KMS-11 (cell line): Measurements from ENCODE around the gene CCL15.

ENCODE experiments used
- H2AFZ ChIP-seq: fragments of 200-600 bp; sonication (generic); 2 replicates; pipeline ENCODE4 v1.6.1; 2016; ENCODE audit warnings: antibody characterized with exemption, mixed run types, low read depth
- H3K27ac ChIP-seq: fragments of 200-600 bp; sonication (generic); 2 replicates; pipeline ENCODE4 v1.6.1; 2016; ENCODE audit warnings: mild to moderate bottlenecking, mixed run types
- H3K27me3 ChIP-seq: fragments of 200-600 bp; sonication (generic); 2 replicates; pipeline ENCODE4 v1.6.1; 2017; ENCODE audit warnings: mild to moderate bottlenecking, low read depth, mixed run types, moderate library complexity; ENCODE audit not compliant: insufficient read depth
- H3K36me3 ChIP-seq: fragments of 200-600 bp; sonication (generic); 2 replicates; pipeline ENCODE4 v1.6.1; 2017; ENCODE audit warnings: mild to moderate bottlenecking, mixed run types; ENCODE audit not compliant: insufficient read depth
- H3K4me1 ChIP-seq: fragments of 200-600 bp; sonication (generic); 2 replicates; pipeline ENCODE4 v1.6.1; 2016; ENCODE audit warnings: mild to moderate bottlenecking, low read depth, mixed run types; ENCODE audit not compliant: poor library complexity, severe bottlenecking
- H3K4me2 ChIP-seq: fragments of 200-600 bp; sonication (generic); 2 replicates; pipeline ENCODE4 v1.7.0; 2016; ENCODE audit warnings: mild to moderate bottlenecking, mixed run types
- H3K4me3 ChIP-seq: fragments of 200-600 bp; sonication (generic); IDR thresholded peaks from 2 replicates; pipeline ENCODE4 v1.6.1; 2017; ENCODE audit warnings: low read depth, low read length, mixed read lengths; ENCODE audit not compliant: insufficient read depth
- H3K79me2 ChIP-seq: fragments of 200-600 bp; sonication (generic); 2 replicates; pipeline ENCODE4 v1.6.1; 2016; ENCODE audit warnings: low read depth, mixed run types; ENCODE audit not compliant: insufficient read depth
- H3K9ac ChIP-seq: fragments of 200-600 bp; sonication (generic); 2 replicates; pipeline ENCODE4 v1.6.1; 2016; ENCODE audit warnings: mild to moderate bottlenecking, mixed run types
- H4K20me1 ChIP-seq: fragments of 200-600 bp; sonication (generic); 2 replicates; pipeline ENCODE4 v1.6.1; 2016; ENCODE audit warnings: mild to moderate bottlenecking, mixed run types; ENCODE audit not compliant: insufficient read depth
- CTCF ChIP-seq: fragments of 200-600 bp; sonication (generic); conservative IDR thresholded peaks from 2 replicates; pipeline ENCODE4 v1.6.1; 2017; ENCODE audit warnings: low read depth, mild to moderate bottlenecking, antibody characterized with exemption, low read length, moderate library complexity, mixed read lengths

Gene CCL15, protein sequence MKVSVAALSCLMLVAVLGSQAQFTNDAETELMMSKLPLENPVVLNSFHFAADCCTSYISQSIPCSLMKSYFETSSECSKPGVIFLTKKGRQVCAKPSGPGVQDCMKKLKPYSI

DNA sequence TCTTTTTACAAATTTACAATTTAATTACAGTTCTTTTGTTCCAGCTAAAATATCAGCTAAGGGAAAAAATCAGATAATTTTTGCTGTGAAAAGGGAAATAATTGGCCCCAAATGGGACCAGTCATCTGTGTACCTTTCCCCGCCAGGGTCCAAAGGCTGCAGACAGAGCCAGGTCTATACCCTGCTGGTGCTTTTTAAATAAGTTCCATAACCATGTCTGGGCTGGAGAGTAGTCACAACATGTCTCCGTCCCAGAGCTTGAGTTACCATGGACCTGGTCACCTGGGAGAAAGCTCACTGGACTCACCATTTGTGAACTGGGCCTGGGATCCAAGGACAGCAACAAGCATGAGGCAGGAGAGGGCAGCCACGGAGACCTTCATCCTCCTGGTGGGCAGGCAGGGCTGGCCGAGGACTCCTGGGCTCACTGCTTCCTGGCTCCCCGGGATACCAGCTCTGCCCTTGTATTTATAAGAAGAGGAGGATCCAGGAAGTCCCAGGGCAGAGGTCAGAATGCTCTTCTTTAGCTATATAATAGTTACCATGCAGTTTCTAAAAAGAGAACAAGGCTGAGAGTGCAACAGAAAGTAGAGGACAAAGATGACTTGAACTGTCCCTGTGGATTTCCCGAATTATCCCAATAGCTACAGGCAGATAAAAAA, at the start of gene CCL15:
CCL15 (minus strand) TSS at position 444 of the 662 bp plus-strand sequence; CDS start at position 383, 61 bp downstream.
- Histone ChIP-seq H3K9ac (no peak within 1 kb of the TSS), H3K36me3 (no peaks in the 10 kb centered on the region), H3K4me2 (no peak within 1 kb of the TSS), H2AFZ (no peak within 1 kb of the TSS), H3K4me3 (no peak within 1 kb of the TSS), H4K20me1 (no peaks in the 10 kb centered on the region), H3K27me3 (no peaks in the 10 kb centered on the region), H3K4me1 (no peaks in the 10 kb centered on the region), H3K79me2 (no peaks in the 10 kb centered on the region), H3K27ac (no peak within 1 kb of the TSS)
- TF ChIP-seq CTCF: no peak

GRCh38 chr17:36049643-36050042, 48.3 kb upstream of the CCL15 start:
- Histone ChIP-seq H2AFZ (no peak overlapping the region), H3K4me1 (no peaks in the 10 kb centered on the region), H3K4me3 (no peak overlapping the region), H3K4me2 (no peak overlapping the region), H3K79me2 (no peaks in the 10 kb centered on the region), H3K27ac (no peak overlapping the region), H3K36me3 (no peaks in the 10 kb centered on the region), H3K27me3 (no peaks in the 10 kb centered on the region), H4K20me1 (no peaks in the 10 kb centered on the region), H3K9ac (no peak overlapping the region)
- TF ChIP-seq CTCF: no peak

- Histone ChIP-seq H3K27me3 (no peaks in the 10 kb centered on the region), H3K36me3 (no peaks in the 10 kb centered on the region), H3K4me2 (no peak overlapping the region), H3K4me1 (no peaks in the 10 kb centered on the region), H3K9ac (no peak overlapping the region), H2AFZ (no peak overlapping the region), H3K27ac (no peak overlapping the region), H4K20me1 (no peaks in the 10 kb centered on the region), H3K4me3 (no peak overlapping the region), H3K79me2 (no peaks in the 10 kb centered on the region)
- no peak for TF ChIP-seq CTCF
These were observed 46.7 kb upstream of the CCL15 start for GRCh38 chr17:36048066-36048465.

- no peak for TF ChIP-seq CTCF
- Histone ChIP-seq H3K4me3 (no peak overlapping the region), H3K79me2 (no peaks in the 10 kb centered on the region), H3K9ac (no peak overlapping the region), H3K4me1 (no peaks in the 10 kb centered on the region), H3K4me2 (no peak overlapping the region), H3K27me3 (no peaks in the 10 kb centered on the region), H3K27ac (no peak overlapping the region), H3K36me3 (no peaks in the 10 kb centered on the region), H4K20me1 (no peaks in the 10 kb centered on the region), H2AFZ (no peak overlapping the region)
These were observed 34.9 kb upstream of the CCL15 start for GRCh38 chr17:36036235-36036634.
